HG03103 (cell line): Measurements from ENCODE around the gene NLRC5.

Source experiments
- ATAC-seq: cut with Tn5 transposase; IDR thresholded peaks from one replicate; pipeline ENCODE4 v1.9.1; 2021; ENCODE audit warnings: low read depth; ENCODE audit not compliant: unreplicated experiment

NLRC5 gene, protein sequence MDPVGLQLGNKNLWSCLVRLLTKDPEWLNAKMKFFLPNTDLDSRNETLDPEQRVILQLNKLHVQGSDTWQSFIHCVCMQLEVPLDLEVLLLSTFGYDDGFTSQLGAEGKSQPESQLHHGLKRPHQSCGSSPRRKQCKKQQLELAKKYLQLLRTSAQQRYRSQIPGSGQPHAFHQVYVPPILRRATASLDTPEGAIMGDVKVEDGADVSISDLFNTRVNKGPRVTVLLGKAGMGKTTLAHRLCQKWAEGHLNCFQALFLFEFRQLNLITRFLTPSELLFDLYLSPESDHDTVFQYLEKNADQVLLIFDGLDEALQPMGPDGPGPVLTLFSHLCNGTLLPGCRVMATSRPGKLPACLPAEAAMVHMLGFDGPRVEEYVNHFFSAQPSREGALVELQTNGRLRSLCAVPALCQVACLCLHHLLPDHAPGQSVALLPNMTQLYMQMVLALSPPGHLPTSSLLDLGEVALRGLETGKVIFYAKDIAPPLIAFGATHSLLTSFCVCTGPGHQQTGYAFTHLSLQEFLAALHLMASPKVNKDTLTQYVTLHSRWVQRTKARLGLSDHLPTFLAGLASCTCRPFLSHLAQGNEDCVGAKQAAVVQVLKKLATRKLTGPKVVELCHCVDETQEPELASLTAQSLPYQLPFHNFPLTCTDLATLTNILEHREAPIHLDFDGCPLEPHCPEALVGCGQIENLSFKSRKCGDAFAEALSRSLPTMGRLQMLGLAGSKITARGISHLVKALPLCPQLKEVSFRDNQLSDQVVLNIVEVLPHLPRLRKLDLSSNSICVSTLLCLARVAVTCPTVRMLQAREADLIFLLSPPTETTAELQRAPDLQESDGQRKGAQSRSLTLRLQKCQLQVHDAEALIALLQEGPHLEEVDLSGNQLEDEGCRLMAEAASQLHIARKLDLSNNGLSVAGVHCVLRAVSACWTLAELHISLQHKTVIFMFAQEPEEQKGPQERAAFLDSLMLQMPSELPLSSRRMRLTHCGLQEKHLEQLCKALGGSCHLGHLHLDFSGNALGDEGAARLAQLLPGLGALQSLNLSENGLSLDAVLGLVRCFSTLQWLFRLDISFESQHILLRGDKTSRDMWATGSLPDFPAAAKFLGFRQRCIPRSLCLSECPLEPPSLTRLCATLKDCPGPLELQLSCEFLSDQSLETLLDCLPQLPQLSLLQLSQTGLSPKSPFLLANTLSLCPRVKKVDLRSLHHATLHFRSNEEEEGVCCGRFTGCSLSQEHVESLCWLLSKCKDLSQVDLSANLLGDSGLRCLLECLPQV (N-terminal part only)

DNA sequence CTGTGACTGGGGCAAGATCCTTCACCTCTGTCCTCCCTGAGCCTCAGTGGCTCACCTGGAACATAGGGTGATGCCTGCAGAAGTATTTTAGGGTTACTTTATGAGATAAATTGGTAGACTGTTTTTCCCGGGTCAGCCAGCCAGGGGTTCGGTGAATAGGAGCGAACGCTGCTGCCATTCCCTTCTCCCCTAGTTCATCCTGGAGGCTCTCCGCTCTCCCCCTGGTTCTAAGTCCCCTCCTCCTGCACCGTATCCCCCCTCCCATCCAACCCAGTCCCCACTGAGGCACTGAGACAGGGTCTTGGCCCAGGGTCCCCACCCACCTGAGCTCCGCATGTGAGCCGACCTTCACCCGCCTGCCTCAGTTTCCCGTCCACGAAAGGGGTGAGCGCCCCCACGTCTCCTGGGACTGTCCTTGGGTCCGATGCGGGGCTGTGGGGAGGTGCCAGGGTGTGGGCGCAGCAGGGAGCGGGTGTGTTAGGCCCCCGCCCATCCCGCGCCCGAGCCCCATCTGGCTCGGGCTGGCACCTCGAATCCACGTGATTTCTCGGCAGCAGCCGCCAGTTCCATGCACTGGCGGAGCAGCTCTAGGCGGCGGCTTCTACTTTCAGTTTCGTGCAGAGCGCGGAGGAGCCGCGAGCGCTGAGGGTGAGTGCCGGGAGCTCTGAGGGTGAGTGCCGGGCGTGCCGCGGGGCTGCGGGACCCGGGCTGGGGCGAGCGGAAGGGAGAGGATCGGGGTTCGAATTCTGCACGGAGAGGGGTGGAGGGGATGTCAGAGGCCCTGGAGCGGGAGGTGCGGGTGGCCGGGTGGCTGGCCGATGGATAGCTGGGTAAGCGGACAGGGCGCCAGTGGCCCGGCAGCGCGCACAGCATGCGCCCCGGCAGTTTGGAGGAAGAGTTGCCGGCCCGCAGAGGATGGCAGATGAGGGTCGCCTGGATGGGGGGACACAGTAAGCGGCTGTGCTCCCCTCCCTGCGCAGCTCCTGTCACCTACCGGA is at the start of gene NLRC5:
NLRC5 (plus strand) TSS at position 610 of the 998 bp plus-strand sequence. CDS start 31,156 bp downstream, outside the sequence.
- peak; percentile 75 for ATAC-seq

DNA sequence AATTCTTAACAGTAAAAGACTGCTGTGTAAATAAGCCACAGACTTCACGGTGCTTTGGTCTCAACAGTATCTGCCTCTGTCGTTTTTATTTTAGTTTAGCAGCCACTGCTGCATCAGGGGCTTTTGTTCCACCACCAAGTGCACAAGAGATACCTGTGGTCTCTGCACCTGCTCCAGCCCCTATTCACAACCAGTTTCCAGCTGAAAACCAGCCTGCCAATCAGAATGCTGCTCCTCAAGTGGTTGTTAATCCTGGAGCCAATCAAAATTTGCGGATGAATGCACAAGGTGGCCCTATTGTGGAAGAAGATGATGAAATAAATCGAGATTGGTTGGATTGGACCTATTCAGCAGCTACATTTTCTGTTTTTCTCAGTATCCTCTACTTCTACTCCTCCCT is 49.6 kb upstream of the NLRC5 start:
- ATAC-seq: no peak

DNA sequence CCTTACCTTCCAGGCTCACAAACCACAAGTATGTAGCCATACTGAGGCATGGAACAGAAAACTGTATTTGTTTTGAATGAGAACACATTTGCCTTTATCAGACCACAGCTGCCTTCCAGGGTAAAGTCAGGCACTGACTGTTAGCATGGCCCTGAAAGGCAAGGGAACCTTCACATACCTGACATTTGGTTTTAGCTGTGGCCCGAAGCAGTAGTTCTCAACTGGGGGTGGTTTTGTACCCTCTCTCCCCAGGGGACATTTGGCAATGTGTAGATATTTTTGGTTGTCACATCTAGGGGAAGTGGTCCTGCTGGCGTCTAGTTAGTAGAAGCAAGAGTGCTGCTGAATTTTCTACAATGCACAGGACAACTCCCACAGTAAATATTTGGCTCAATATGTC is 48.3 kb upstream of the NLRC5 start:
- no peak for ATAC-seq

DNA sequence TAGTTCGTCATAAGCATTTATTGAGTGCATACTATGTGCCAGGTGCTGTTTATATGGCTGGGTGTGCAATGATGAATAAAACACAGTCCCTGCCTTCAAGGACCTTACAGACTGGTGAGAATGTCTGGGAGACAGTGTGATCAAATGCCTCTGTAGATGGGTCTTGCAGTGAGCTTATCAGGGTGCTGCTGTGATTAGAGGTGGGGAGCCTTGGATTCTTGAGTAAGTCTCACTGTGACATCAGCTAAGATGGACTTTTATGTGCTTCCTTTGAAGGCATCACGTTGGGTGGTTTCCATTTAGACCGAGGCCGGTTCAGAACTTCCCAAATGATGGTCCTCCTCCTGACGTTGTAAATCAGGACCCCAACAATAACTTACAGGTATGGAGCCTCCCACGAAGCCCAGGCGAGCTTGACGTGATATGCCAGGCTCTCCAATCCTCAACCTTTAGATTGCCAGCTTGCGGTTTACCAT is 47.5 kb upstream of the NLRC5 start:
- no peak for ATAC-seq

DNA sequence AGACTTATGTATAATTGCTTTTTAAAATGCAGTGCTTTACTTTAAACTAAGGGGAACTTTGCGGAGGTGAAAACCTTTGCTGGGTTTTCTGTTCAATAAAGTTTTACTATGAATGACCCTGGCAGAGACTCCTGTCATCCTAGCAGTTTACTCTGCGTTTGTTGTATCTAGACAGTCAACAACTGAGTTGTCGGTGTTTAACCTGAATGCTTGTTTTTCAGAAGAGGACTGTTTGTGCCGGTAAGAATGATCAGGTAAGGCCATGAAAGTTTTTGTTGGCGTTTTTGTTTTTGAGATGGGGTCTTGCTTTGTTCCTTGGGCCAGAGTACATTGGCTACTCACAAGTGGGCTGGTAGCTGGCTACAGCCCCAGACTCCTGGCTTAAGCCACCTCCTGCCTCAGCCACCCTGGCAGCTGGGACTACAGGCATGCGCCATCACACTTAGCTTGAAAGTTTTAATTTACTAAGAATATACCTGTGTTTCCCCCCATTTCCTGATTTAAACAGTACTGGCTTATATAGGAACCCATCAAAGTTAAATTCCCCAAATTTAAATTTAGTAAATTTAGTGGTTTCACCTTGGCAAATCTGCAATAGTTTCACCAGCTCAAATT is 45.5 kb upstream of the NLRC5 start:
- no peak for ATAC-seq

DNA sequence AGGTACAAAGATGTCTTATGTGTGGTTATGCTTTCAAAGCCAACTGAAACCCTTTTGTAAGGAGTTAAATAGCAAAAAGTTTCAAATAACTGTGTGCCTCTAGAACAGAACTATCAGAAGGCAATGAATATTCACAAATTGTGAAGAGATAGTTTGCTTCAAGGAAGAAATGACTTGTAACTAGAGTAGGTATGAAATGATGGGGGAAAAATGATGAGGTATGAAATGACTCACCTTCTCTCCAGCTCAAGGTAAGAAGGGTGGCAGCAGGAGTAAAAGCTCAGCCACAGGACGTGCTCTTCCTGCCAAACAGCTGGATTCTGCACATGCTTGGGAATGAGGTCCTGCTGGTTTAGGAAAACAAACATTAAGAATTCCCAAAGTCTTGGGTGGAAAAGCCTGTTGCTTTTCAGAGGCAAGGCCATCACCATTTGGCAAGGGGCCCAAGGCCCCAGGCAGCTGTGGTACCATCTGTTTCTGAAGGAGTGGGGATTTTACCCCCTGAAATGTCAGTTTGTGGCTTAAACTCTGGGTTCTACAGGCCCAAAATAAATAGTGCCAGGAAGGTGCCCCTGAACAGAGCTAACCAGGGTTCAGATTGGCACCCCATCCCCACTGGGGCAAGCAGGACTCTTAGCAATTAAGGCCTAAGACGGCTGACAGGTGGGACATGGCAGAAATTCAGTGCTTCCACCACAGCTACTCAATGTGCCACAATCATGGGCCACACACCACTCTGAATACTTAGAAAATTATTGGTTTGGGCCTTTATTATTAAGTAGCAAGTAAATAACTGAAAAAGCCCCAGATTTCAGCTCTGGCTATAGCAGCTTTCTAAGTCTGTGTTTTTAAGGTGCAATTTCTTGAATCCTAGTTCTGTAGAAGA is 44.2 kb upstream of the NLRC5 start:
- no peak for ATAC-seq

DNA sequence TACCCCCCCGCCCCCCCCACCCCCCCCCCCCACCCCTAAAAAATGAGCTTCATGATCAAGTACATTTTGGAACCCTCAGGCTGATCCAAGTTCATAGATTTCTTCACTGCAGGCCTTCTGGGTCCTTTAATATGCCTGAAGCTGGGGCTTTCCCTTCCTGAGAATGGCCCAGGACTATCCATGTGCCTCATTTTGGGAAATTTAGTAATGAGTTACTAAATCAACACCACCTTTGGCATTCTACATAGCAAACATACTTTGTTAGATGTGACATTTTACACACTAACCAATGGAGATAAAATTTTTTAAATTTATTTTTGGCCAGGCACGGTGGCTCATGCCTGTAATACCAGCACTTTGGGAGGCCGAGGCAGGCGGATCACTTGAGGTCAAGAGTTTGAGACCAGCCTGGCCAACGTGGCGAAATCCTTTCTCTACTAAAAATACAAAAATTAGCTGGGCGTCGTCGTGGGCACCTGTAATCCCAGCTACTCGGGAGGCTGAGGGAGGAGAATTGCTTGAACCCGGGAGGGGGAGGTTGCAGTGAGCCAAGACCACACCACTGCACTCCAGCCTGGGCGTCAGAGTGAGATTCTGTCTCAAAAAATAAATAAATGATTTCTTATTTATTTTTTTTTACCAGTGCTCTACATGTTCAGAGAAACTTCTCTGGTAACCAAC is 43.4 kb upstream of the NLRC5 start:
- no peak for ATAC-seq

DNA sequence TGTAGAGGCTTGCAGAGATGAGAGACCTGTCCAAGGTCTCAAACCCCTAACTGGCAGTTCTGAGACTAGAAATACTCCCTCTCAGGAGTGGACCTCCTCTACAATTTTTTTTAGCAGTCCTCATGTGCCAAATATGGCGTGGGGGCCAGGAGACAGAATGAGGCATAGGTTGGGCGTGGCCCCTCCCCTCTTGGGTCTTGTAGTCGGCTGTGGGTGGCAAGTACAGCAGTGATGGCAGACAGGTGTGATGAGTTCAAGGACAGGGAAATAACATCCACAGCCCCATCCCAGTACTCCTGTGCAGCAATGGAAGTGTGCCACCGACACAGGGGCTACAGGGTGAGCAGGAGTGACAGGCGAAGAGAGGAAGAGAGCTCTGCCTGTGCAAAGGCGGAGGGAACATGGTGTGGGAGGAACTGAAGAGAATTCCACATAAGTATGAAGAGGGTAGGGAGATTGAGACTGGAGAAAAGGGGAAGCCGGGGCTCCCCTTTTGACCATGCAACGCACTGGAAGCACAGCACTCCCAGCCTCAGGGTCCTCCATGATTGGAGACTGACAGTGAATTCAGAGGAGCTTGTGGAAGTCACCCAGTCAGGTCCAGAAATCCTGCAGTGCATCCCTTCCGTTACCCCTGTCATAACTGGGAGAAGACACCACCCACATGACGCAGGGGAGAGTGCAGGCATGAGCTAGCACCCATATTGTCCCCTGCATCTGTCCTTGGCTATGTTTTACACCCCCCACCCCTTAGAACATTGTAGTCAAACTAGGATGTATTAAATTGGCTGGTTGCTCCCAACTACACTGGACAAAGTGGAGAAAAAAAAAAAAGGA is 42.4 kb upstream of the NLRC5 start:
- no peak for ATAC-seq

DNA sequence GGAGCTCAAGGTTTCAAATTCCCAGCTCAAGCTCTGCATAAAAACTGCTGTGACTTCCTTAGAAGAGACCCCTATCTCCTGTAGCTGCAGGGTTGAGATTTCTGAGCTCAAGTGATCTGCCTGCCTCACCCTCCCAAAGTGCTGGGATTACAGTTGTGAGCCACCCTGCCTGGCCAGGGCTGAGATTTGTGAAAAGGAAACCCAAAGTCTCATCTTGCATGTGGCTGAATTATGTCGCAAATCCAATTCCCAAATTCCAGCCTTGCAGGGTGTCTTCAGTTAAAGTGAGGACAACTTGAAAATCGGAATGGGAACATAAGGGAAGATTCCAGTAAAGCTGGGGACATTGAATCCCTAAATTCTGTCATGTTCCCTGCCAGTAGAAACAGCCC is 41.8 kb upstream of the NLRC5 start:
- no peak for ATAC-seq

DNA sequence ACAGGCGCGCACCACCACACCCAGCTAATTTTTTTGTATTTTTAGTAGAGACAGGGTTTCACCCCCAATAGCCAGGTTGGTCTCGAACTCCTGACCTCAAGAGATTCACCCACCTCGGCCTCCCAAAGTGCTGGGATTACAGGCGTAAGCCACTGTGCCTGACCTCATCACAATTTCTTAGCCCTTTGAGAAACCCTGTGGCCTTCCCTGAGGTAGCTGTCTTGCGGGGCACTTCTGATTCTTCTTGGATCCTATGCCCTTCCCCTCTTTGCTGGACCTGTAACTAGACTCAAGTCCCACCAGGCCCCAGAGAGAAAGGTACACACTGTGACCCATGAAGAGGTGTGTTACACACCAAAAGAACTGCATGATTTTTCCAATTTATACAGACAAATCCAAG is 41.1 kb upstream of the NLRC5 start:
- ATAC-seq: no peak

DNA sequence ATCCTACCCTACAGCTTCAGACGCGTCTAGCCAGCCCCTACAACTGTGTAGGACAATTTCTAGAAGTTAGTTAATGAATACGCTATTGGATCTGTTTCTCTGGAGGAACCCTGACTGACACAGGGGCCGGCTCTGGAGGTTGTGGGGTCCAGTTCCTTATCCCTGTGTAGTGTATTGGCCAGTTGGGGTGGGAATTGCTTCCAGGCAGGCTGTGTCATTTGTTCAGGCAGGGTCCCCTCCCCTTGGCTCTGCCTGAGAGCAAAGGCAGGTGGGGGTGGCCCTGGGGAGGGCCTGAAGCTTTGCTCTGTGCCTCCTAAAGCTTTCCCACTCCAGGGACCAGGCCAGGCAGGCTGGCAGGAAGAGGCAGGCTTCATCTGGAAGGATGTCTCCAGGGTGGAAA is 39.3 kb upstream of the NLRC5 start:
- no peak for ATAC-seq

DNA sequence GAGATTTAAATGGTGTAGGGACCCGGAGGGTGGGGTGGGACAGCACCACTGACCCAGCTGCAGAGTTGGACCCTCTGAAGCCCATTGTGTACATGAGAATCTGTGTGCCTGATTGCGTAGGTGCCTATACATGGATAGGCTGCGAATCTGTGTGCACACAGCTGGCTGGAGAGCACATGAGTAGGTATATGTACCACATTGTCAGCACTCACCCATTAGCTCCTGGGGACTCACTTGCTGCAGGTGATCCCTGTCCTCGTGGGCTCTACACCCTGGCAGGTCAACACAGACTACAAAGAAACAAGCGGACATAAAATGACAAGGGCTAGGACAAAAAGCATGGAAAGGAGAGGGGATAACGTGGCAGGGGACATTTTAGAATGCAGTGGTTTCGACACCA is 38.9 kb upstream of the NLRC5 start:
- no peak for ATAC-seq

DNA sequence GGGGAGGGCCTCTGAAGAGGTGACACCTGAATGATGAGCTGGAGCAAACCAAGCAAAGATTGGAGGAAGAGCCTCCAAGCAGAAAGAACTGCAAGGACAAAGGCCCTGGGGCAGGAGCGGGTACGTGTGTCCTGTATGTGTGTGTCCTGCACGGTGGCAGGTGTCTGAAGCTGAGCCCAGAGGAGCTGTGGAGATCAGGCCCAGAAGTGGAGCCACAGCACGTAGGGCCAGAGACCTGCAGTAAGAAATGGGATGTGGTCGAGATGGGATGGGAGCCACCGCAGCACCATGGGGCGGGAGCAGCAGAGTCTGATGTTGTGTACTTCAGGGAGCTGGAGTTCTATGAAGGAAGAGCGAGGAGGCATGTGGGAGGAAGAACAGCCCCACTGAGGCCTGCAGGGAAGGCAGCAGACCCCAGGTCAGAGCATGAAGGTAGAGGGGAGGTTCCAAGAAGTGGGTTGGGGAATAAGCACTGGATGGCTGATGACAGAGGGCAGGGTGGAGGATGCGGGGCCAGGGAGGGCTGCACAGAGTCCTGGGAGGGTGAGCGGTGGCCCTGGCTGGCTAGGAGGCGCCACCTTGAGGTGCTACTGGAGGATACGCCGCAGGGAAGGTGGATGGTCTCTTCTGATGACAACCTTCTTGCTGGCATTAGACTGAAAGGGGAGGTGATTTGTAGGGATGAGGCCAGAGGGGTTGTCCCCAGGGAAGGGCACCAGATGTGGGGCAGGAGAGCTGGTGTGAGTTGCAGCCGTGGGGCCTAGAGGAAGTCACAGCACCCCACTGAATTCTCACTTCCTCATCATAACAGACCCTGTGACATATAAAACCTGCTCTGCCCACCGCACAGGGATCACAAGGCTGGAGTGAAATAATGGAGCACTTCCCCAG is 38.2 kb upstream of the NLRC5 start:
- ATAC-seq: peak; percentile 62

DNA sequence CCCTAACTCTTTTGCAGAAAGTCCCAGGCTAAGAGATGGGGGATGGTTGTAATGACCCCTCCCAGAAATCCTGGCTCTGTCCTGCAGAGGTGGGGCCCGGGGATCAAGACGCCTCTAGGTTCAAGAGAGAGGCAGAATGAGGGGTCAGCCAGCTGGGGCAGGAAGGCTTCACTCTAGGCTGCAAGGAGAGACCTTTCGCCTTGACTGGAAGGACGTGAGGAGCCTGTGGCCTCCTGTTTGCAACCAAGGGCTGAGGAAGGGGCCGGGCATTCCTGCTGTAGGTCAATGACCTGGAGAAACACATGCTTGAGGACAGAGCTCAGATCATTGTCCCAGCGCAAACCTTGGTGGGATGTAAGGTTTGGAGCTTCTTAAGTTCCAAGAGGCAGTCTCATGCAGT is 36.4 kb upstream of the NLRC5 start:
- ATAC-seq: no peak

DNA sequence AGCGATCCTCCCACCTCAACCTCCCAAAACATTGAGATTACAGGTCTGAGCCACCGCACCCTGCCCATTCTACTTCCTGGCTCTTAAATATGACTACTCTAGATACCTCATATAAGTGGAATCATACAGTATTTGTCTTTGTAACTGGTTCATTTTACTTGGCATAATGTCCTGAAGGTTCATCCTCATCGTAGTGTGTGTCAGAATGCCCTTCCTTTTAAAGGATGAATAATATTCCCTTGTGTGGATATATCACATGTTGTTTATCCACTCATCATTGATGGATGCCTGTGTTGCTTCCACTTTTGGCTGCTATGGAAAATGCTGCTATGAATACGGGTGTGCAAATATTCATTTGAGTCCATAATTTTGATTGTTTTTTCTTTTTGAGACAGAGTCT is 33.3 kb upstream of the NLRC5 start:
- no peak for ATAC-seq

DNA sequence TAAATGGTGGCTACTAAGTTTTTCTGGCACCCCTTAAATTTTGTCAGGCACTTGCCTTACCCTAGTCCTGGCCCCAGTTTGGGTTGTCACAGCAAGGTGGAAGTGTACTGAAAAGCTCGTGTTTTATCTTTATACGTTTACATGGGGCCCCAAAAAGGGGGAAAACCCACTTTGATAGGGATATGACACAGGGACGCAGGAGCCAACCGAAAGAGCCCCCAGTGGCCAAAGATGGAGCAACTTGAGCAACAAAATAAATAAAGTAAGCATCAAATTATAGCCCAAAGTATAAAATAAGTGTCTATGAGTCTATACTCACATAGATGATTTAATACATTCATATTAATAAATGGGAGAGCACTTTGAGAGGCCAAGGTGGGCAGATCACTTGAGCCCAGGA is 32.6 kb upstream of the NLRC5 start:
- ATAC-seq: no peak
